SK-N-SH treated with all-trans-retinoic acid at 6 μM for 48 hours (cell line): ENCODE results near the gene PRKCB.

Source experiments
- ARNTL ChIP-seq: fragments of 450-650 bp; formaldehyde crosslinking; IDR thresholded peaks from 2 replicates; pipeline ENCODE4 v1.5.0; 2020; ENCODE audit warnings: low read depth, mild to moderate bottlenecking, moderate library complexity, borderline replicate concordance
- BACH2 ChIP-seq: fragments of 250-450 bp; sonication (Bioruptor Pico); IDR thresholded peaks from 2 replicates; pipeline ENCODE4 v1.9.0; 2021; ENCODE audit warnings: mild to moderate bottlenecking, borderline replicate concordance
- CREB5 ChIP-seq: fragments of 250-450 bp; sonication (Bioruptor Pico); IDR thresholded peaks from 2 replicates; pipeline ENCODE4 v1.5.1; 2020; ENCODE audit warnings: low read depth, mild to moderate bottlenecking, moderate library complexity
- CSDC2 ChIP-seq: fragments of 250-450 bp; sonication (Bioruptor Pico); IDR thresholded peaks from 2 replicates; pipeline ENCODE4 v1.5.0; 2020; ENCODE audit warnings: mild to moderate bottlenecking, moderate library complexity
- OSR1 ChIP-seq: fragments of 250-450 bp; sonication (Bioruptor Pico); IDR thresholded peaks from 2 replicates; pipeline ENCODE4 v1.8.0; 2022; ENCODE audit warnings: moderate library complexity, mild to moderate bottlenecking, inconsistent platforms
- PATZ1 ChIP-seq: fragments of 250-450 bp; sonication (Bioruptor Pico); IDR thresholded peaks from 2 replicates; pipeline ENCODE4 v1.8.0; 2020; ENCODE audit warnings: mild to moderate bottlenecking, moderate library complexity, borderline replicate concordance
- PPARA ChIP-seq: fragments of 250-450 bp; sonication (Bioruptor Pico); IDR thresholded peaks from 2 replicates; pipeline ENCODE4 v1.5.0; 2020; ENCODE audit warnings: mild to moderate bottlenecking, borderline replicate concordance
- RARB ChIP-seq: fragments of 250-450 bp; sonication (Bioruptor Pico); IDR thresholded peaks from 2 replicates; pipeline ENCODE4 v1.8.0; 2021; ENCODE audit warnings: mild to moderate bottlenecking, moderate library complexity
- SNAI2 ChIP-seq: fragments of 250-450 bp; sonication (Bioruptor Pico); IDR thresholded peaks from 2 replicates; pipeline ENCODE4 v1.5.0; 2020; ENCODE audit warnings: mild to moderate bottlenecking, moderate library complexity
- TOX ChIP-seq: fragments of 250-450 bp; sonication (Bioruptor Pico); IDR thresholded peaks from 2 replicates; pipeline ENCODE4 v1.8.0; 2021; ENCODE audit warnings: mild to moderate bottlenecking, moderate library complexity, borderline replicate concordance
- TSHZ2 ChIP-seq: fragments of 250-450 bp; sonication (Bioruptor Pico); IDR thresholded peaks from 2 replicates; pipeline ENCODE4 v1.5.0; 2020; ENCODE audit warnings: mild to moderate bottlenecking, moderate library complexity
- ZC3H10 ChIP-seq: fragments of 250-450 bp; sonication (Bioruptor Pico); IDR thresholded peaks from 2 replicates; pipeline ENCODE4 v1.5.1; 2021; ENCODE audit warnings: mild to moderate bottlenecking, moderate library complexity
- ZFP3 ChIP-seq: fragments of 250-450 bp; sonication (Bioruptor Pico); IDR thresholded peaks from 2 replicates; pipeline ENCODE4 v1.5.0; 2020; ENCODE audit warnings: mild to moderate bottlenecking, moderate library complexity
- ZNF70 ChIP-seq: fragments of 450-650 bp; formaldehyde crosslinking; IDR thresholded peaks from 2 replicates; pipeline ENCODE4 v1.5.0; 2020; ENCODE audit warnings: mild to moderate bottlenecking, moderate library complexity

GRCh38 chr16:24170407-24170806 is 334.6 kb downstream of the PRKCB start:
- TF ChIP-seq PPARA (CRISPR knock-in tag) (no peak), TOX (CRISPR knock-in tag) (no peak), RARB (CRISPR knock-in tag) (no peak), CSDC2 (CRISPR knock-in tag) (no peak), BACH2 (CRISPR knock-in tag) (no peak), ZFP3 (no peak), ARNTL (no peak), ZC3H10 (no peak), TSHZ2 (CRISPR knock-in tag) (no peak), OSR1 (CRISPR knock-in tag) (no peak), PATZ1 (CRISPR knock-in tag) (no peak), CREB5 (CRISPR knock-in tag) (no peak), ZNF70 (CRISPR knock-in tag) (no peak), SNAI2 (no peak)
